ENCODE results near the gene MET.
"Not testable (repeated sequence)": the region's sequence is repeated elsewhere in the genome, so short reads cannot be mapped to it uniquely, and the experiment has no call there.

The MET gene

GRCh38 chr7:116740231-116740630 lies 68.2 kb downstream of the MET start:
- Histone ChIP-seq H3K36me3 (ENCODE audit: insufficient read depth) (no peaks in the 10 kb centered on the region), H4K20me1 (ENCODE audit: insufficient read depth) (no peaks in the 10 kb centered on the region), H2AFZ (ENCODE audit: low read depth) (no peak overlapping the region), H3K27ac (no peak overlapping the region), H3K79me2 (ENCODE audit: insufficient read depth, low read depth) (no peaks in the 10 kb centered on the region), H3K9ac (no peak overlapping the region), H3K27me3 (ENCODE audit: insufficient read depth, low read depth) (no peaks in the 10 kb centered on the region), H3K4me3 (IDR thresholded peaks at IDR 0.05; ENCODE audit: insufficient read depth, low read depth, low read length) (no peak overlapping the region), H3K4me2 (no peak overlapping the region), H3K4me1 (ENCODE audit: low read depth, poor library complexity, severe bottlenecking) (no peaks in the 10 kb centered on the region)
- TF ChIP-seq CTCF (conservative IDR thresholded peaks at IDR 0.05; ENCODE audit: low read depth, low read length) = no peak

GRCh38 chr7:116740755-116741462 lies 68.9 kb downstream of the MET start:
- Histone ChIP-seq H2AFZ (ENCODE audit: low read depth) (no peak overlapping the region), H3K79me2 (ENCODE audit: insufficient read depth, low read depth) (no peaks in the 10 kb centered on the region), H3K27me3 (ENCODE audit: insufficient read depth, low read depth) (no peaks in the 10 kb centered on the region), H3K9ac (no peak overlapping the region), H3K4me3 (IDR thresholded peaks at IDR 0.05; ENCODE audit: insufficient read depth, low read depth, low read length) (no peak overlapping the region), H4K20me1 (ENCODE audit: insufficient read depth) (no peaks in the 10 kb centered on the region), H3K4me2 (no peak overlapping the region), H3K27ac (no peak overlapping the region), H3K4me1 (ENCODE audit: low read depth, poor library complexity, severe bottlenecking) (no peaks in the 10 kb centered on the region), H3K36me3 (ENCODE audit: insufficient read depth) (no peaks in the 10 kb centered on the region)
- TF ChIP-seq CTCF (conservative IDR thresholded peaks at IDR 0.05; ENCODE audit: low read depth, low read length) = no peak

GRCh38 chr7:116741625-116742316 lies 69.8 kb downstream of the MET start:
- Histone ChIP-seq H2AFZ (ENCODE audit: low read depth) (no peak overlapping the region), H3K27ac (no peak overlapping the region), H3K79me2 (ENCODE audit: insufficient read depth, low read depth) (no peaks in the 10 kb centered on the region), H3K9ac (no peak overlapping the region), H3K4me2 (no peak overlapping the region), H3K36me3 (ENCODE audit: insufficient read depth) (no peaks in the 10 kb centered on the region), H4K20me1 (ENCODE audit: insufficient read depth) (no peaks in the 10 kb centered on the region), H3K4me3 (IDR thresholded peaks at IDR 0.05; ENCODE audit: insufficient read depth, low read depth, low read length) (no peak overlapping the region), H3K4me1 (ENCODE audit: low read depth, poor library complexity, severe bottlenecking) (no peaks in the 10 kb centered on the region), H3K27me3 (ENCODE audit: insufficient read depth, low read depth) (no peaks in the 10 kb centered on the region)
- TF ChIP-seq CTCF (conservative IDR thresholded peaks at IDR 0.05; ENCODE audit: low read depth, low read length) = no peak

GRCh38 chr7:116742641-116743040 lies 70.6 kb downstream of the MET start:
- no peaks in the 10 kb centered on the region for H3K4me1 ChIP-seq (ENCODE audit: low read depth, poor library complexity, severe bottlenecking)
- no peak overlapping the region for H3K4me2 ChIP-seq
- no peaks in the 10 kb centered on the region for H3K36me3 ChIP-seq (ENCODE audit: insufficient read depth)
- TF ChIP-seq CTCF (conservative IDR thresholded peaks at IDR 0.05; ENCODE audit: low read depth, low read length) = no peak
- no peak overlapping the region for H2AFZ ChIP-seq (ENCODE audit: low read depth)
- no peaks in the 10 kb centered on the region for H3K79me2 ChIP-seq (ENCODE audit: insufficient read depth, low read depth)
- H3K27me3 ChIP-seq (ENCODE audit: insufficient read depth, low read depth) = no peaks in the 10 kb centered on the region
- H3K9ac ChIP-seq = no peak overlapping the region
- H3K4me3 ChIP-seq (IDR thresholded peaks at IDR 0.05; ENCODE audit: insufficient read depth, low read depth, low read length) = no peak overlapping the region
- H3K27ac ChIP-seq = no peak overlapping the region
- H4K20me1 ChIP-seq (ENCODE audit: insufficient read depth) = no peaks in the 10 kb centered on the region

- H3K36me3 ChIP-seq (ENCODE audit: insufficient read depth); H3K4me3 ChIP-seq (IDR thresholded peaks at IDR 0.05; ENCODE audit: insufficient read depth, low read depth, low read length); H3K4me1 ChIP-seq (ENCODE audit: low read depth, poor library complexity, severe bottlenecking); H3K27me3 ChIP-seq (ENCODE audit: insufficient read depth, low read depth); H3K27ac ChIP-seq; H3K4me2 ChIP-seq; H3K9ac ChIP-seq; H4K20me1 ChIP-seq (ENCODE audit: insufficient read depth); H2AFZ ChIP-seq (ENCODE audit: low read depth); H3K79me2 ChIP-seq (ENCODE audit: insufficient read depth, low read depth): not testable (repeated sequence)
Observed at GRCh38 chr7:116743835-116744234, 71.8 kb downstream of the MET start.

- not testable (repeated sequence) for H3K27me3 ChIP-seq (ENCODE audit: insufficient read depth, low read depth); H2AFZ ChIP-seq (ENCODE audit: low read depth); H3K9ac ChIP-seq; H3K4me3 ChIP-seq (IDR thresholded peaks at IDR 0.05; ENCODE audit: insufficient read depth, low read depth, low read length); H3K4me1 ChIP-seq (ENCODE audit: low read depth, poor library complexity, severe bottlenecking); H3K27ac ChIP-seq; H3K79me2 ChIP-seq (ENCODE audit: insufficient read depth, low read depth); H3K4me2 ChIP-seq; H4K20me1 ChIP-seq (ENCODE audit: insufficient read depth); H3K36me3 ChIP-seq (ENCODE audit: insufficient read depth)
Observed at GRCh38 chr7:116746388-116746787, 74.4 kb downstream of the MET start.

- H3K9ac ChIP-seq = not testable (repeated sequence)
Observed at GRCh38 chr7:116751070-116751469, 79.1 kb downstream of the MET start.

More at GRCh38 chr7:116751070-116751469, 79.1 kb downstream of the MET start:
- H3K4me3 ChIP-seq (IDR thresholded peaks at IDR 0.05; ENCODE audit: insufficient read depth, low read depth, low read length); H3K27me3 ChIP-seq (ENCODE audit: insufficient read depth, low read depth); H3K4me1 ChIP-seq (ENCODE audit: low read depth, poor library complexity, severe bottlenecking); H4K20me1 ChIP-seq (ENCODE audit: insufficient read depth); H3K36me3 ChIP-seq (ENCODE audit: insufficient read depth); H3K79me2 ChIP-seq (ENCODE audit: insufficient read depth, low read depth); H3K27ac ChIP-seq; H3K4me2 ChIP-seq; H2AFZ ChIP-seq (ENCODE audit: low read depth): not testable (repeated sequence)

Measured in KMS-11 (cell line).